IMR-90 (cell line): ENCODE results near the gene URI1. TPM values are rescaled to one million over a fixed set of nuclear protein-coding genes. Genes with fewer than 3 reads are reported as not detected.

ENCODE experiments used
- ATAC-seq: fragments of 200-7000 bp; cut with Tn5 transposase; 2 replicates; pipeline ENCODE4 v1.9.1; 2020; ENCODE audit warnings: low read depth, mild to moderate bottlenecking, moderate library complexity
- BruUV-seq: library from RNA; stranded (reverse); fragments of 400-500 nt; replicated peaks from 2 replicates; lab custom pipeline; 2021; lab: Mats Ljungman, UMichigan
- CTCF ChIA-PET: fragments of 300-600 bp; formaldehyde crosslinking; extraction: SDS; loops from one replicate; lab custom pipeline; 2021; ENCODE audit warnings: antibody characterized with exemption; lab: Yijun Ruan, JAX
- POLR2A ChIA-PET: fragments of 300-600 bp; sonication (Branson Sonifier 250); formaldehyde crosslinking; loops from one replicate; lab custom pipeline; 2022; ENCODE audit warnings: antibody characterized with exemption; ENCODE audit not compliant: unreplicated experiment; lab: Charles Lee
- DNase-seq: peaks from one replicate; pipeline ENCODE4 v3.0.0; 2013
- H2AFZ ChIP-seq: replicated peaks from 2 replicates; pipeline ENCODE3; 2013; ENCODE audit warnings: low read length, mild to moderate bottlenecking; ENCODE audit not compliant: poor library complexity
- H2AK5ac ChIP-seq: 2 replicates; pipeline ENCODE4 v1.6.1; 2013; ENCODE audit warnings: low read depth, low read length, inconsistent platforms
- H2AK9ac ChIP-seq: replicated peaks from 2 replicates; pipeline ENCODE3; 2013; ENCODE audit warnings: mild to moderate bottlenecking, low read depth, low read length, moderate library complexity; ENCODE audit not compliant: poor library complexity
- H2BK120ac ChIP-seq: 2 replicates; pipeline ENCODE4 v1.6.1; 2013; ENCODE audit warnings: low read depth, low read length, inconsistent platforms
- H2BK15ac ChIP-seq: 3 replicates; pipeline ENCODE4 v1.6.1; 2013; ENCODE audit warnings: low read depth, low read length, inconsistent platforms
- H2BK20ac ChIP-seq: 2 replicates; pipeline ENCODE4 v1.6.1; 2013; ENCODE audit warnings: low read depth, mild to moderate bottlenecking, inconsistent platforms, low read length, moderate library complexity
- H2BK5ac ChIP-seq: 2 replicates; pipeline ENCODE4 v1.6.1; 2013; ENCODE audit warnings: mild to moderate bottlenecking, low read depth, low read length, inconsistent platforms; ENCODE audit not compliant: poor library complexity, severe bottlenecking
- H3K14ac ChIP-seq: replicated peaks from 2 replicates; pipeline ENCODE4 v1.6.1; 2013; ENCODE audit warnings: low read depth, low read length, inconsistent platforms
- H3K18ac ChIP-seq: 2 replicates; pipeline ENCODE4 v1.6.1; 2013; ENCODE audit warnings: low read depth, low read length, control low read depth
- H3K23ac ChIP-seq: 2 replicates; pipeline ENCODE4 v1.6.1; 2013; ENCODE audit warnings: low read depth, low read length, inconsistent platforms
- H3K27ac ChIP-seq: 2 replicates; pipeline ENCODE4 v1.5.1; 2013; ENCODE audit warnings: mild to moderate bottlenecking, control low read depth, low read length; ENCODE audit not compliant: insufficient read depth
- H3K27me3 ChIP-seq: 2 replicates; pipeline ENCODE4 v1.6.1; 2013; ENCODE audit warnings: low read length; ENCODE audit not compliant: control insufficient read depth, insufficient read depth
- H3K36me3 ChIP-seq: 2 replicates; pipeline ENCODE4 v1.6.1; 2013; ENCODE audit warnings: low read length, mixed read lengths; ENCODE audit not compliant: control insufficient read depth, insufficient read depth
- H3K4ac ChIP-seq: 2 replicates; pipeline ENCODE4 v1.6.1; 2013; ENCODE audit warnings: low read depth, low read length, inconsistent platforms
- H3K4me1 ChIP-seq: 2 replicates; pipeline ENCODE4 v1.6.1; 2013; ENCODE audit warnings: low read length, mixed read lengths; ENCODE audit not compliant: control insufficient read depth, insufficient read depth
- H3K4me2 ChIP-seq: 2 replicates; pipeline ENCODE4 v1.6.1; 2013; ENCODE audit warnings: low read depth, mild to moderate bottlenecking, control low read depth, low read length, moderate library complexity
- H3K4me3 ChIP-seq: 2 replicates; pipeline ENCODE4 v1.5.1; 2013; ENCODE audit warnings: low read depth, mild to moderate bottlenecking, control low read depth, low read length, moderate library complexity; ENCODE audit not compliant: insufficient read depth
- H3K56ac ChIP-seq: 2 replicates; pipeline ENCODE4 v1.6.1; 2013; ENCODE audit warnings: low read length, inconsistent platforms; ENCODE audit not compliant: insufficient read depth; ENCODE audit errors: extremely low read depth
- H3K79me1 ChIP-seq, 2 experiments: 2 replicates each; pipeline ENCODE4 v1.6.1; 2013; ENCODE audit warnings: low read length in 2 of 2, inconsistent platforms in 1 of 2, low read depth in 1 of 2
- H3K9ac ChIP-seq: 2 replicates; pipeline ENCODE4 v1.6.1; 2013; ENCODE audit warnings: low read depth, low read length, control low read depth
- H3K9me1 ChIP-seq: 2 replicates; pipeline ENCODE4 v1.6.1; 2013; ENCODE audit warnings: low read length, inconsistent platforms; ENCODE audit not compliant: insufficient read depth
- H3K9me3 ChIP-seq: 2 replicates; pipeline ENCODE4 v1.6.1; 2013; ENCODE audit warnings: low read length; ENCODE audit not compliant: control insufficient read depth, insufficient read depth
- H4K20me1 ChIP-seq: 2 replicates; pipeline ENCODE4 v1.6.1; 2013; ENCODE audit warnings: low read length, inconsistent platforms; ENCODE audit not compliant: insufficient read depth
- H4K5ac ChIP-seq: 2 replicates; pipeline ENCODE4 v1.6.1; 2013; ENCODE audit warnings: mild to moderate bottlenecking, low read depth, low read length, control low read depth
- H4K8ac ChIP-seq, 2 experiments: 2 replicates each; pipeline ENCODE4 v1.6.1; 2013; ENCODE audit warnings: low read depth in 2 of 2, low read length in 2 of 2, control low read depth in 1 of 2, inconsistent platforms in 1 of 2
- H4K91ac ChIP-seq: 2 replicates; pipeline ENCODE4 v1.6.1; 2013; ENCODE audit warnings: low read depth, low read length, inconsistent platforms; ENCODE audit not compliant: insufficient read depth
- BHLHE40 ChIP-seq: fragments of 150-350 bp; IDR thresholded peaks from 2 replicates; pipeline ENCODE4 v1.6.1; 2016; ENCODE audit warnings: mild to moderate bottlenecking, low read depth, low read length
- CEBPB ChIP-seq: IDR thresholded peaks from 2 replicates; pipeline ENCODE4 v1.6.1; 2012; ENCODE audit warnings: low read depth, low read length, improper control_type of control experiment
- CHD1 ChIP-seq: IDR thresholded peaks from 2 replicates; pipeline ENCODE4 v1.6.1; 2012; ENCODE audit warnings: low read depth, low read length, improper control_type of control experiment
- CTCF ChIP-seq: conservative IDR thresholded peaks from 2 replicates; pipeline ENCODE4 v1.5.1; 2012; ENCODE audit warnings: mild to moderate bottlenecking, low read depth, low read length, improper control_type of control experiment
- ELK1 ChIP-seq: fragments of 150-350 bp; IDR thresholded peaks from 2 replicates; pipeline ENCODE4 v1.6.1; 2016; ENCODE audit warnings: low read depth, mild to moderate bottlenecking, low read length, moderate library complexity, borderline replicate concordance
- FOS ChIP-seq: fragments of 150-350 bp; IDR thresholded peaks from 2 replicates; pipeline ENCODE4 v1.6.1; 2016; ENCODE audit warnings: low read depth, low read length
- MAFK ChIP-seq: IDR thresholded peaks from 2 replicates; pipeline ENCODE4 v1.6.1; 2012; ENCODE audit warnings: low read depth, low read length, improper control_type of control experiment
- MAZ ChIP-seq: IDR thresholded peaks from 2 replicates; pipeline ENCODE4 v1.6.1; 2012; ENCODE audit warnings: low read depth, mild to moderate bottlenecking, low read length, improper control_type of control experiment, moderate library complexity, borderline replicate concordance
- MXI1 ChIP-seq: IDR thresholded peaks from 2 replicates; pipeline ENCODE4 v1.6.1; 2012; ENCODE audit warnings: low read depth, mild to moderate bottlenecking, low read length, moderate library complexity, borderline replicate concordance
- NFE2L2 ChIP-seq: fragments of 150-350 bp; IDR thresholded peaks from 2 replicates; pipeline ENCODE4 v1.6.1; 2016; ENCODE audit warnings: low read depth, mild to moderate bottlenecking, low read length
- POLR2A ChIP-seq: IDR thresholded peaks from 2 replicates; pipeline ENCODE4 v1.6.1; 2012; ENCODE audit warnings: mild to moderate bottlenecking, low read depth, low read length
- RAD21 ChIP-seq: IDR thresholded peaks from 2 replicates; pipeline ENCODE4 v1.6.1; 2012; ENCODE audit warnings: low read length, improper control_type of control experiment
- RCOR1 ChIP-seq: IDR thresholded peaks from 2 replicates; pipeline ENCODE4 v1.6.1; 2012; ENCODE audit warnings: mild to moderate bottlenecking, low read length, improper control_type of control experiment; ENCODE audit not compliant: insufficient replicate concordance
- RFX5 ChIP-seq: IDR thresholded peaks from 2 replicates; pipeline ENCODE4 v1.8.0; 2012; ENCODE audit warnings: low read depth, mild to moderate bottlenecking, low read length, moderate library complexity
- SMC3 ChIP-seq: fragments of 150-350 bp; IDR thresholded peaks from 2 replicates; pipeline ENCODE4 v1.6.1; 2016; ENCODE audit warnings: low read depth, mild to moderate bottlenecking, antibody characterized with exemption, low read length, moderate library complexity
- USF2 ChIP-seq: fragments of 150-350 bp; IDR thresholded peaks from 2 replicates; pipeline ENCODE4 v1.6.1; 2017; ENCODE audit warnings: mild to moderate bottlenecking, antibody characterized with exemption, low read length, low read depth
- WGBS, 2 experiments: methylation state at CpG; one replicate each; pipeline versions ENCODE4 v1.1.5 to v1.1.7; 2013; ENCODE audit warnings: missing lambda C conversion rate in 2 of 2; ENCODE audit not compliant: insufficient read length in 1 of 2; ENCODE audit errors: extremely low coverage in 2 of 2; 5-methylcytosine and 5-hydroxymethylcytosine counted together
- dilution Hi-C: fragments of 300-500 bp; cut with HindIII; formaldehyde crosslinking; loops from one replicate; pipeline ENCODE4 v1.14.3; 2018; ENCODE audit warnings: low sequenced_read_pairs; ENCODE audit not compliant: unreplicated experiment
- in situ Hi-C: fragments of 300-500 bp; cut with MboI; formaldehyde crosslinking; loops from 3 replicates; pipeline ENCODE4 v1.14.3; 2019; ENCODE audit warnings: low sequenced_read_pairs, inconsistent platforms, mixed read lengths
- intact Hi-C: fragments of 100-400 bp; cut with micrococcal nuclease; formaldehyde crosslinking; loops from 2 replicates; pipeline ENCODE4 v1.10.0; 2022
- polyA plus RNA-seq, 3 experiments: library from polyadenylated mRNA; depleted of rRNA; stranded (reverse); fragments of >200 nt; gene quantifications; 2 replicates each; pipeline ENCODE4 v1.2.3, GENCODE V29; 2012; ENCODE audit warnings: low replicate concordance in 1 of 3
- total RNA-seq: library from RNA; depleted of rRNA; stranded (reverse); fragments of >200 nt; gene quantifications from 2 replicates; pipeline ENCODE4 v1.2.3, GENCODE V29; 2012

Gene URI1
- total and polyA plus RNA-seq, 2 of the 4 experiments (the other 2 are of a cell fraction), result 43.2 to 45.3 TPM

GRCh38 chr19:30064771-30065494, 122.9 kb downstream of the URI1 start:
- no TSS peak for BruUV-seq

More at GRCh38 chr19:30064771-30065494, 122.9 kb downstream of the URI1 start:
- ChIA-PET CTCF (no interaction called here), POLR2A (no interaction called here)
- H3K27me3 ChIP-seq, result no peaks in the 10 kb centered on the region
- no peak overlapping the region for H3K18ac ChIP-seq
- no peak overlapping the region for H2AFZ ChIP-seq
- H4K91ac ChIP-seq, result no peak overlapping the region
- no peak overlapping the region for H3K4me2 ChIP-seq
- DNase-seq, result no peak
- no peak overlapping the region for H3K4ac ChIP-seq
- no peak overlapping the region for H3K4me3 ChIP-seq
- in situ Hi-C loops, result no loop called here
- no peak overlapping the region for H2BK120ac ChIP-seq
- no peak overlapping the region for H2BK5ac ChIP-seq
- H4K20me1 ChIP-seq, result no peaks in the 10 kb centered on the region; the same call in 1 of the 2 replicates
- H2AK9ac ChIP-seq, result no peak overlapping the region
- 56% methylated on average over 9 of the region's 16 CpGs; no CpG with 5 or more reads in 1 of the 2 experiments for WGBS, 2 experiments
- H3K9me1 ChIP-seq, result no peaks in the 10 kb centered on the region
- no peak overlapping the region for H3K14ac ChIP-seq
- H3K79me1 ChIP-seq, result no peaks in the 10 kb centered on the region
- no peaks in the 10 kb centered on the region for H3K9me3 ChIP-seq
- H3K23ac ChIP-seq, result no peak overlapping the region
- TF ChIP-seq CTCF (no peak), ELK1 (no peak), RCOR1 (no peak), MXI1 (no peak), RFX5 (no peak), CHD1 (no peak), MAFK (no peak), CEBPB (no peak), RAD21 (no peak), SMC3 (no peak), NFE2L2 (no peak), USF2 (no peak), FOS (no peak), BHLHE40 (no peak), POLR2A (no peak), MAZ (no peak)
- H4K8ac ChIP-seq, result no peak overlapping the region
- H3K27ac ChIP-seq, result no peak overlapping the region
- H4K5ac ChIP-seq, result no peak overlapping the region
- no peak overlapping the region for H3K56ac ChIP-seq
- H3K9ac ChIP-seq, result no peak overlapping the region
- H2BK20ac ChIP-seq, result no peak overlapping the region
- dilution Hi-C loops, result no loop called here
- H2AK5ac ChIP-seq, result no peak overlapping the region
- no peak for ATAC-seq
- H3K4me1 ChIP-seq, result no peaks in the 10 kb centered on the region
- no peak overlapping the region for H2BK15ac ChIP-seq
- no peaks in the 10 kb centered on the region for H3K36me3 ChIP-seq
- intact Hi-C loops, result no loop called here
